Stimulated activated CD4-positive, alpha-beta T cell treated with anti-CD3 and anti-CD28 coated beads, TNF-alpha, amount 100 ng/mL, for 1 hour (primary cell): ENCODE data around the gene ZNF518B.
"Not testable (repeated sequence)": the region's sequence is repeated elsewhere in the genome, so short reads cannot be mapped to it uniquely, and the experiment has no call there.

Experiments
- DNase-seq, 3 donors: peaks; one replicate each; pipeline ENCODE4 v3.0.0-alpha.2; 2020; ENCODE audit warnings: low read depth in 3 of 3, low spot score in 1 of 3

The ZNF518B gene

GRCh38 chr4:10459305-10459704 lies 2.1 kb upstream of the ZNF518B start:
- DNase-seq, result no peak

- DNase-seq, result no peak
Measured at GRCh38 chr4:10458177-10458576, 951 bp upstream of the ZNF518B start.

- peak in 1 of 3 donors; percentile 25 for DNase-seq
Measured at GRCh38 chr4:10456595-10457254, 501 bp downstream of the ZNF518B start.

GRCh38 chr4:10456260-10456594 lies 999 bp downstream of the ZNF518B start:
- DNase-seq, result no peak

GRCh38 chr4:10455133-10455532 lies 2.1 kb downstream of the ZNF518B start:
- DNase-seq, result no peak

GRCh38 chr4:10454726-10455125 lies 2.5 kb downstream of the ZNF518B start:
- DNase-seq, result no peak

GRCh38 chr4:10454121-10454520 lies 3.1 kb downstream of the ZNF518B start:
- DNase-seq, result no peak

GRCh38 chr4:10448991-10449390 lies 8.2 kb downstream of the ZNF518B start:
- DNase-seq, result no peak

- DNase-seq, result no peak
Measured at GRCh38 chr4:10442976-10443375, 14.2 kb downstream of the ZNF518B start.

GRCh38 chr4:10441512-10441911 lies 15.7 kb downstream of the ZNF518B start:
- no peak for DNase-seq

GRCh38 chr4:10438924-10439323 lies 18.3 kb downstream of the ZNF518B start:
- DNase-seq, result no peak

- no peak for DNase-seq
Measured at GRCh38 chr4:10437735-10438134, 19.5 kb downstream of the ZNF518B start.

GRCh38 chr4:10427680-10428079 lies 29.5 kb downstream of the ZNF518B start:
- DNase-seq, result not testable (repeated sequence)

- no peak for DNase-seq
Measured at GRCh38 chr4:10421344-10422055, 35.7 kb downstream of the ZNF518B start.

- DNase-seq, result no peak
Measured at GRCh38 chr4:10417740-10418139, 39.5 kb downstream of the ZNF518B start.

- DNase-seq, result no peak
Measured at GRCh38 chr4:10416441-10416840, 40.8 kb downstream of the ZNF518B start.

- DNase-seq, result no peak
Measured at GRCh38 chr4:10413177-10413576, 44.0 kb downstream of the ZNF518B start.

- DNase-seq, result no peak
Measured at GRCh38 chr4:10405672-10406071, 51.6 kb downstream of the ZNF518B start.

- DNase-seq, result no peak
Measured at GRCh38 chr4:10403633-10404445, 53.4 kb downstream of the ZNF518B start.

- no peak for DNase-seq
Measured at GRCh38 chr4:10395971-10396580, 61.1 kb downstream of the ZNF518B start.
